B cell (primary cell): ENCODE results near the gene TM9SF2. TPM values are rescaled to one million over a fixed set of nuclear protein-coding genes. Genes with fewer than 3 reads are reported as not detected.

ENCODE experiments used
- ATAC-seq: fragments of 200-7000 bp; cut with Tn5 transposase; one replicate; pipeline ENCODE4 v1.10.0; 2021; ENCODE audit warnings: low read depth, mild to moderate bottlenecking, moderate number of reproducible peaks, moderate library complexity
- CTCF ChIA-PET: fragments of 350-600 bp; sonication (Branson Sonifier 250); formaldehyde crosslinking; loops from one replicate; lab custom pipeline; 2021; ENCODE audit warnings: antibody characterized with exemption, inconsistent platforms; lab: Charles Lee
- POLR2A ChIA-PET: fragments of 350-600 bp; sonication (Branson Sonifier 250); formaldehyde crosslinking; loops from one replicate; lab custom pipeline; 2021; ENCODE audit warnings: antibody characterized with exemption; lab: Charles Lee
- DNase-seq: peaks from one replicate; pipeline ENCODE4 v3.0.0; 2013
- H2AFZ ChIP-seq: 2 replicates; pipeline ENCODE4 v1.6.1; 2012; ENCODE audit warnings: mild to moderate bottlenecking, low read depth, low read length; ENCODE audit not compliant: insufficient read depth, poor library complexity, severe bottlenecking
- H3K27ac ChIP-seq, 2 donors: 1 replicate in 1 of 2; 2 replicates in 1 of 2; pipeline ENCODE4 v1.5.1; 2012 to 2013; ENCODE audit warnings: low read length in 2 of 2, mild to moderate bottlenecking in 2 of 2, moderate library complexity in 1 of 2
- H3K27me3 ChIP-seq, 4 experiments: fragments of 200-600 bp in 1 of 4; sonication (generic) in 1 of 4; replicated peaks in 1 of 4; 1 replicate in 2 of 4; 2 replicates in 2 of 4; pipeline versions ENCODE4 v1.6.1 to v1.7.0; 2013 to 2016; ENCODE audit warnings: low read length in 3 of 4, mild to moderate bottlenecking in 2 of 4, mixed read lengths in 1 of 4, moderate library complexity in 1 of 4; ENCODE audit not compliant: insufficient read depth in 4 of 4, control insufficient read depth in 3 of 4; ENCODE audit errors: control extremely low read depth in 1 of 4
- H3K36me3 ChIP-seq, 2 experiments: replicated peaks in 1 of 2; 1 replicate in 1 of 2; 2 replicates in 1 of 2; pipeline versions ENCODE4 v1.6.1 to v1.7.1; 2013; ENCODE audit warnings: low read length in 1 of 2; ENCODE audit not compliant: insufficient read depth in 2 of 2, control insufficient read depth in 1 of 2; ENCODE audit errors: control extremely low read depth in 1 of 2, extremely low read depth in 1 of 2
- H3K4me1 ChIP-seq, 2 donors: fragments of 200-600 bp in 1 of 2; sonication (generic) in 1 of 2; 1 replicate in 1 of 2; 2 replicates in 1 of 2; pipeline versions ENCODE4 v1.5.1 to v1.6.1; 2013 to 2017; ENCODE audit warnings: low read length in 2 of 2; ENCODE audit not compliant: control insufficient read depth in 2 of 2, insufficient read depth in 2 of 2
- H3K4me2 ChIP-seq: replicated peaks from 2 replicates; pipeline ENCODE3; 2012; ENCODE audit warnings: mild to moderate bottlenecking, low read depth, low read length; ENCODE audit not compliant: poor library complexity, severe bottlenecking
- H3K4me3 ChIP-seq, 5 experiments: fragments of 200-600 bp in 1 of 5; sonication (generic) in 1 of 5; 1 replicate in 3 of 5; 2 replicates in 2 of 5; pipeline versions ENCODE4 v1.5.1 to v1.7.0; 2011 to 2016; ENCODE audit warnings: low read length in 4 of 5, mild to moderate bottlenecking in 4 of 5, low read depth in 2 of 5, control low read depth in 1 of 5, moderate library complexity in 1 of 5; ENCODE audit not compliant: insufficient read depth in 1 of 5; ENCODE audit errors: control extremely low read depth in 1 of 5, extremely low read depth in 1 of 5
- H3K79me2 ChIP-seq: fragments of 200-600 bp; sonication (generic); one replicate; pipeline ENCODE4 v1.6.0; 2016; ENCODE audit warnings: low read length; ENCODE audit not compliant: control insufficient read depth, insufficient read depth
- H3K9ac ChIP-seq: fragments of 200-600 bp; sonication (generic); 2 replicates; pipeline ENCODE4 v1.6.1; 2017; ENCODE audit warnings: mild to moderate bottlenecking, low read length, moderate library complexity
- H3K9me3 ChIP-seq, 3 donors: one replicate each; pipeline versions ENCODE4 v1.6.1 to v1.7.1; 2013; ENCODE audit warnings: low read length in 2 of 3; ENCODE audit not compliant: control insufficient read depth in 2 of 3, insufficient read depth in 1 of 3; ENCODE audit errors: control extremely low read depth in 1 of 3
- H4K20me1 ChIP-seq: 2 replicates; pipeline ENCODE4 v1.6.0; 2012; ENCODE audit warnings: mild to moderate bottlenecking, low read length; ENCODE audit not compliant: insufficient read depth, control insufficient read depth, poor library complexity, severe bottlenecking
- H3K27ac Mint-ChIP-seq: one replicate; pipeline ENCODE4 v1.8.0; 2021; ENCODE audit warnings: mixed read lengths
- H3K27me3 Mint-ChIP-seq: one replicate; pipeline ENCODE4 v1.8.0; 2021; ENCODE audit warnings: mixed read lengths
- H3K4me1 Mint-ChIP-seq: one replicate; pipeline ENCODE4 v1.8.0; 2021; ENCODE audit warnings: mixed read lengths
- H3K4me3 Mint-ChIP-seq: one replicate; pipeline ENCODE4 v1.8.0; 2021; ENCODE audit warnings: mixed read lengths
- H3K9me3 Mint-ChIP-seq: one replicate; pipeline ENCODE4 v1.8.0; 2022; ENCODE audit warnings: mixed read lengths; ENCODE audit not compliant: insufficient read depth
- CTCF ChIP-seq: fragments of 200-600 bp; IDR thresholded peaks from one replicate; pipeline ENCODE4 v1.8.0; 2022; ENCODE audit warnings: antibody characterized with exemption, mild to moderate bottlenecking
- EZH2 ChIP-seq: IDR thresholded peaks from 2 replicates; pipeline ENCODE4 v1.6.1; 2012; ENCODE audit warnings: borderline replicate concordance, low read depth, mild to moderate bottlenecking, moderate library complexity, low read length; ENCODE audit not compliant: insufficient read depth, poor library complexity, severe bottlenecking
- WGBS: methylation state at CpG from one replicate; pipeline ENCODE4 v1.1.5; 2013; ENCODE audit warnings: missing lambda C conversion rate; ENCODE audit not compliant: insufficient coverage; 5-methylcytosine and 5-hydroxymethylcytosine counted together
- intact Hi-C: fragments of 100-400 bp; cut with micrococcal nuclease; formaldehyde crosslinking; loops from one replicate; pipeline ENCODE4 v1.10.0; 2022
- polyA plus RNA-seq: library from polyadenylated mRNA; depleted of rRNA; stranded (reverse); fragments of >200 nt; gene quantifications from 2 replicates; pipeline ENCODE4 v1.2.3, GENCODE V29; 2012
- total RNA-seq, 2 donors: library from RNA; stranded (reverse); fragments of 120-200 nt in 1 of 2; gene quantifications; 1 replicate in 1 of 2; 2 replicates in 1 of 2; pipeline versions ENCODE4 v1.2.3 to v1.2.4, GENCODE V29; 2013 to 2022

The TM9SF2 gene
- total and polyA plus RNA-seq, 2 donors (not counting 1 experiment from before 2014, with no cell fraction given): 20.2 to 63.6 TPM

DNA sequence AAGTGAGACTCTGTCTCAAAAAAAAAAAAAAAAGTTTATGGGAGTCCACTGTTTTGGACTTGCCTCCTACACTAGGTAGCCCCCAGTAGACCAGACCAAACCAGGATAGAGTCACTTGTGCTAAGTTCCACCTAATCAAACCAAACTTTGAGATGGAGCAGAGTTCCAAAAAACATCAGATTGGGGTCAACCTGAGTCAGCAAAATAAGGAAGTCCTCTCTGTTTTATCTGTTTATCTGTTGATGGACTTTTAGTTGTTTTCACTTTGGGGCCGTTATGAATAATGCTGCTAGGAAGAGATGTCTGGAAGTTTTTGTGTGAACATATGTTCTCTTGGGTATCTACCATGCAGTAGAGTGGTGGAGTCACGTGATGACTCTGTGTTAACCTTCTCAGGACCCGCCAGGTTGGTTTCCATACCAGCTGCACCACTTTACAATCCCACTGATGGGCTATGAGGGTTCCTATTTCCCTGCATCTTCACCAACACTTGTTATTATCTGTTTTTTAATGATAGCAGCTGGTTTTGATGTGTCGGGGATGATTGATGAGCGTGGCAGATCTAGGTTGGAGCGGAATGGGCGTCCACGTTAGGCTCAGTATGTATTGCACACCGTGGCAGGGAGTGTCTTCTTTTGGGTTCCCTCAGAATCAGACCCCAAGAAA is 46.6 kb upstream of the TM9SF2 start:
- WGBS: 95% methylated on average over 7 of the region's 9 CpGs
- no peaks in the 10 kb centered on the region for H3K4me1 ChIP-seq
- POLR2A ChIA-PET: interaction anchor here (0.7 kb wide), 1 partner anchor 31 kb away, joined by 4 read pairs; no protein-coding TSS in a partner anchor

More for the DNA sequence above, 46.6 kb upstream of the TM9SF2 start:
- peaks cover 0 to 4% (median 4%) of the 10 kb centered on the region in 3 donors for H3K9me3 ChIP-seq
- Mint-ChIP-seq H3K27me3 (peaks cover 6% of the 10 kb centered on the region), H3K4me3 (no peak overlapping the region), H3K4me1 (no peaks in the 10 kb centered on the region), H3K9me3 (peaks cover 10% of the 10 kb centered on the region), H3K27ac (no peak overlapping the region)
- intact Hi-C loops: no loop called here
- H3K4me3 ChIP-seq: no peak overlapping the region
- H3K4me2 ChIP-seq: no peak overlapping the region
- no peak overlapping the region for H3K9ac ChIP-seq
- H3K79me2 ChIP-seq: no peaks in the 10 kb centered on the region
- H3K27ac ChIP-seq: no peak overlapping the region
- CTCF ChIA-PET: interaction anchor here (0.6 to 0.7 kb wide), 2 partner anchors 266 to 278 kb away, joined by 3 read pairs; no protein-coding TSS in a partner anchor
- DNase-seq (no peak), ATAC-seq (no peak)
- H3K27me3 ChIP-seq: no peaks in the 10 kb centered on the region
- no peak overlapping the region for H2AFZ ChIP-seq
- no peaks in the 10 kb centered on the region for H3K36me3 ChIP-seq
- no peaks in the 10 kb centered on the region for H4K20me1 ChIP-seq
- TF ChIP-seq CTCF: no peak
- TF ChIP-seq EZH2: no peak
